NCI-H187 treated with DMSO at 0.1 percent for 48 hours (cell line): ENCODE results near the gene CABLES2.

Experiments
- DNase-seq: peaks from one replicate; lab custom pipeline; 2025; lab: John Stamatoyannopoulos, UW

Gene CABLES2

GRCh38 chr20:62417981-62418708 lies 11.1 kb upstream of the CABLES2 start:
- DNase-seq: no peak

- DNase-seq: no peak
Measured at GRCh38 chr20:62416651-62417637, 9.9 kb upstream of the CABLES2 start.

GRCh38 chr20:62415354-62416111 lies 8.4 kb upstream of the CABLES2 start:
- no peak for DNase-seq

GRCh38 chr20:62413896-62414481 lies 6.9 kb upstream of the CABLES2 start:
- no peak for DNase-seq

- DNase-seq: no peak
Measured at GRCh38 chr20:62413025-62413570, 6.0 kb upstream of the CABLES2 start.

- no peak for DNase-seq
Measured at GRCh38 chr20:62412194-62413024, 5.3 kb upstream of the CABLES2 start.

GRCh38 chr20:62411479-62412193 lies 4.6 kb upstream of the CABLES2 start:
- DNase-seq: no peak

GRCh38 chr20:62410746-62411478 lies 3.8 kb upstream of the CABLES2 start:
- DNase-seq: no peak

- DNase-seq: peak; percentile 45
Measured at GRCh38 chr20:62409931-62410745, 3.1 kb upstream of the CABLES2 start.

- no peak for DNase-seq
Measured at GRCh38 chr20:62409086-62409853, 2.2 kb upstream of the CABLES2 start.

GRCh38 chr20:62408640-62409039 lies 1.6 kb upstream of the CABLES2 start:
- no peak for DNase-seq

GRCh38 chr20:62408055-62408454 lies 970 bp upstream of the CABLES2 start:
- DNase-seq: no peak

- DNase-seq: no peak
Measured at GRCh38 chr20:62406635-62407176, 379 bp downstream of the CABLES2 start.

GRCh38 chr20:62405981-62406513 lies 1.0 kb downstream of the CABLES2 start:
- no peak for DNase-seq

GRCh38 chr20:62405108-62405980 lies 1.7 kb downstream of the CABLES2 start:
- no peak for DNase-seq

GRCh38 chr20:62404761-62405107 lies 2.4 kb downstream of the CABLES2 start:
- no peak for DNase-seq
